ENCODE data around the gene NMNAT1.
A peak's percentile ranks its signal among the peaks of the same experiment; 100 is the strongest.
"Not testable (repeated sequence)": the region's sequence is repeated elsewhere in the genome, so short reads cannot be mapped to it uniquely, and the experiment has no call there.

NMNAT1 gene

DNA sequence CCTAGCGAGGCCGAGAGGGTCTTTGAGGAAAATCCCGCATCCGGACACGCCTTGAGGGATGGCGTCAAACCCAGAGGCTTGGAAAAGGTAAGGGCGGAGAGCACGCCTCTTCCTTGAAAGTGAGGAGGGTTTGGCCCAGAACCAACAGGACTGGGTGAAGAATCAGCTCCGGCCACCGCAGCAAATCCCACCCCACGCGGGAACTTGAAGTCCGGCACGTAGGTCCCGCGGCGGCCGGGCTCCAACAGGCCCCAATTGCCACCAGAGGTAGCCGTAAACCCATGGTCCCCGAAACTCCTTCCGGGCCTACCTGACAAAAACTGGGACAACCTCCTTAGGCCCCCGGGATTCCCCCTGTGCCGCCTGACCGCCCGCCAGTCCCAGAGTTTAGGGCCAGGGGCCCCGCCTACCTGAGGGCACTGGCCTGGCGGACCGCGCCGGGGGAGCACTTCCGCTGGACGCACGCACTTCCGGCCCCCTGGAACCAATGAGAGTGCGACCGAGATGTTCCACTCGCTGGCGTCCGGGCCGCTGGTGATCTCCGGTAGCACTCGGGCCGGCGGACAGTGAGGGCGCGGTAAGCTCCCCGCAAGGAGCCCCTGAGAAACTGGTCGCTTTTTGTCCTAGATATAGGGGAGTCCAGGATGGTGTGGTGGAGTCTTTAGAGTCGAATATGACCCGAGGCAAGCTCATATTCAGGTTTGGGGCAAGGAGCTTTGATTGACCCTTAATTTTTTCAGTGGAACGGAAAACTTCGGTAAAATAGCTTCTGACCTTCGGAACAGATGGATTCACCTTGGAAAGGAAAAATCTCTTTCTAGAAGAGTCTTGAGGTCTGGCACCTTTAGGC is at the start of gene NMNAT1, which contains the start of gene LZIC:
TSS of gene NMNAT1 (plus strand) at position 537 of the 850 bp plus-strand sequence. CDS start 28,599 bp downstream, outside the sequence.
TSS of gene LZIC (minus strand) at position 453 of the 850 bp plus-strand sequence. CDS start 6,772 bp downstream, outside the sequence.
- peak; percentile 67 for DNase-seq (ENCODE audit: low read depth, low spot score)

- DNase-seq (ENCODE audit: low read depth, low spot score), result no peak
These were observed 49.2 kb upstream of the NMNAT1 start for GRCh38 chr1:9894115-9894514.

- DNase-seq (ENCODE audit: low read depth, low spot score), result no peak
These were observed 42.9 kb upstream of the NMNAT1 start for GRCh38 chr1:9900142-9901043.

DNA sequence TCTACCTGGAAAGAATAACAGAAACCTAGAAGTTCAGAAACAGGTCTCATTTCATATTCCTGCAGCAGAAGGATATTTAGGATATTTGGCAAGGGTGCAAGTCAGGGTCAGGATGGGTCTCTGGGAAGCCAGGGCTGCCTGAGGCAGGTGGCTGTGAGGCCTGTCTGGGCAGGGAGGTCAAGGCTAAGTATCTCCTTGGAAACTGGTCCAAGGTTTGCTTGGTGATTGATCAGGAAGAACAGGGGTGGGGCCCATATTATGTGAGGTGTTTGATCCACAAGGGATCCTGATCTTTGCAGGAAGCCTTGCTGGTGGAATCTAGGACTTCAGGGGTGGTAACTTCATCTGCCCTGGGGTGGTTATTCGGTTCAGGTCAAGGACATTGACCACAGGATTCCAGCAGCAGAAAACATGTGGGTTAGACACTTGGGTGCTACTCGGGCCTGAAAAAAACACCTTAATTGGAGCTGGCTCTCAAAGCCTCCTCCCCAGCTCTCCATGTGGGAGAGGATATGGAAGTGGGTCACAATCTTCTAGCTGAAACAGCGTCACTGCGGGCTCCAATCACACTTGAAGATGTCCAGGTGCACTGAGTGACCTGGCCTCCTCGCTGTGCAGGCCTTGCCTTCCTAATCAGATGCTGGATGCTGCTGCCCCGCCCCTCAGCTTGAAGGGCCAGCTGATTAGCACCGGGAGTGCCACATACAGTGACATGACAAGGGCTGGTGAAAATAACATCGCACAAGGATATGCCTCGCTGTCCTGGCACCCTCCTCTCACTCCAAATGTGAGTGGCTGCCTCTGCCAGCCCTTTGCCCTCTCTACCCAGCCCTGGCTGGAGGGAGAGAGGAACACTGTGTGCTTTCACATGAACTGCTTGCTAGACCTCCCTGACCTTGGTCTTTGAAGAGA is 41.9 kb upstream of the NMNAT1 start:
- no peak for DNase-seq (ENCODE audit: low read depth, low spot score)

DNA sequence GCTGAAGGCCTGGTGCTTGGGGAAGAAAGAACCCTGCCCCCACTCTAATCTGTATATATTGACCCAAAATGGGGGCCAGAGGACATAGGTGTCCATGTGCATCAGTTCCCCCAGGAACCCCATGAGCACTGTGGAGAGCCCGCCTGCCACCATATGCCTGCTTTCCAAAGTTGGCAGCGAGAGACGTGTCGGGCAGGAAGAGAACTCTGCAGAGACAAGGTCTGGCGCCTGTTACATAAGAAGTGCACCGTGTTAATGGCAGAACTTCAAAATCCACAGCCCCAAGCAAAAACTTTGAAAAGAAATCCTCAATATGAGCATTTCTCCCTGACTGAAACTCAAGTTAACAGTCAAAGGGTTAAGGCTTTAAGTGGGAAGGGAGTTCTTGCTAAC is 41.2 kb upstream of the NMNAT1 start:
- no peak for DNase-seq (ENCODE audit: low read depth, low spot score)

DNA sequence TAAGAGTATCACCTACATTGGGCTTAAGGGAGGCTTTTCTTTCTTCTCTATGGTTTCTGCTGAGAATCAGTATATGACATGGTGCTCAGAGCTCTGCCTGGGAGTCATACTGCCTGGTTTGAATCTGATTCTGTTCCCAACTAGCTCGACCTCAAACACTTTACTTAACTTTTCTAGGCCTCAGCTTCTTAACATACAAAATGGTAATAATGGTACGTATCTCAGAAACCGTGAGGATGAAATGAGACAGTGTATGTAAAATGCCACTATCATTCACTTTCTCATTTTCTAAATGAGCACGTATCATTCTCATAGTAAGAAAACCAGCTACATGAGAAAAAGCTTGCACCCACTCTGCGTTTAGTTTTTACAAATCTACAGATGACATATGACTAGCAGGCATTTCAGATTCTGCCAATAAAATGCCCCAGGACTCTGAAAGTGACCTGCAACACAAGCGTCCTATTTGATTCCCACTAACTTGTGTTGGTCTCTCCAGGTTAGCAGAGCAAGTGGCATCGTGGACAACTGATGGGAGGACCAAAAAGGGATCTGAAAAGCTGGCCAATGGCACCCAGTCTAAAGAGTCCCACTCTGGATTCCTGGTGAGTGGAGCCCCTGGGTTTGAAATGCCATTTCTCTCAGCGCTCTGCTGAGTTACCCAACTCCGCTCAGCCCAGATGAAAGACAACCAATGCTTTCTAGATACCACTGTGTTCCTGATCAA is 39.3 kb upstream of the NMNAT1 start:
- no peak for DNase-seq (ENCODE audit: low read depth, low spot score)

GRCh38 chr1:9904596-9904995 is 38.7 kb upstream of the NMNAT1 start:
- no peak for DNase-seq (ENCODE audit: low read depth, low spot score)

DNA sequence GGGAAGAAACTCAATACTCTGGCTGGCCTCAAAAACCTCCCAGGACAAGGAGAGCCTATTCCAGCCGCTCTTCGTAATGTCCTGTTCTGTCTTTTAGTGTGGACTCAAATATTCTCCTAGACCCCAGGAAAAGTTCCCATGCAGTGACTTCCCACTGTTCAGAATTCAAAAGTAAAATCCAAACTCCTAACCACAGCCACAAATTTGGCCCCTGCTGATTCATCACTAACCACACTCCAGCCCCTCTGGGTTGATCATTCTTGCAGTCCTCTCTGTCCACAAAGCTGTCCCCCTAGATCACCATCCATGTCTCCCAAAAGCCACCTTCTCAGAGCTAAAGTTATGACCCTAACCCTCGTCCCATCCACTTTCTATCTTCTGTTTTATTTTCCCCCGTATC is 38.3 kb upstream of the NMNAT1 start:
- no peak for DNase-seq (ENCODE audit: low read depth, low spot score)

DNA sequence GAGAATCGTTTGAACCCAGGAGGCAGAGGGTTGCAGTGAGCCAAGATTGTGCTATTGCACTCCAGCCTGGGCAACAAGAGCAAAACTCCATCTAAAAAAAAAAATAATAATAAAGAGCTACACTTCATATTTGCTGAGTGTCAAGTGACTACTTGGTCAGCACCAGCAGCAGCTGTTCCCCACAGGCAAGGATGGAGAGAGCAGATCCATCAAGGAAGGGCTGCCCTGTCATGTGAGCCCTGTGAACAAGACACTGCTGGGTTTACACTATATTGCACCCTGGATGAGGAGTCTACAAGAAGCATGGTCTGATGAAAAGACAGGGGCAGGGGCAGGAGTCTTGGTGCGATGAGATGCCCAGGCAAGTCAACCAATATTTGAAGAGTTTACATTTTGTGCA is 36.8 kb upstream of the NMNAT1 start:
- no peak for DNase-seq (ENCODE audit: low read depth, low spot score)

- DNase-seq (ENCODE audit: low read depth, low spot score), result no peak
These were observed 35.8 kb upstream of the NMNAT1 start for GRCh38 chr1:9907441-9907840.

- DNase-seq (ENCODE audit: low read depth, low spot score), result no peak
These were observed 34.4 kb upstream of the NMNAT1 start for GRCh38 chr1:9908871-9909233.

DNA sequence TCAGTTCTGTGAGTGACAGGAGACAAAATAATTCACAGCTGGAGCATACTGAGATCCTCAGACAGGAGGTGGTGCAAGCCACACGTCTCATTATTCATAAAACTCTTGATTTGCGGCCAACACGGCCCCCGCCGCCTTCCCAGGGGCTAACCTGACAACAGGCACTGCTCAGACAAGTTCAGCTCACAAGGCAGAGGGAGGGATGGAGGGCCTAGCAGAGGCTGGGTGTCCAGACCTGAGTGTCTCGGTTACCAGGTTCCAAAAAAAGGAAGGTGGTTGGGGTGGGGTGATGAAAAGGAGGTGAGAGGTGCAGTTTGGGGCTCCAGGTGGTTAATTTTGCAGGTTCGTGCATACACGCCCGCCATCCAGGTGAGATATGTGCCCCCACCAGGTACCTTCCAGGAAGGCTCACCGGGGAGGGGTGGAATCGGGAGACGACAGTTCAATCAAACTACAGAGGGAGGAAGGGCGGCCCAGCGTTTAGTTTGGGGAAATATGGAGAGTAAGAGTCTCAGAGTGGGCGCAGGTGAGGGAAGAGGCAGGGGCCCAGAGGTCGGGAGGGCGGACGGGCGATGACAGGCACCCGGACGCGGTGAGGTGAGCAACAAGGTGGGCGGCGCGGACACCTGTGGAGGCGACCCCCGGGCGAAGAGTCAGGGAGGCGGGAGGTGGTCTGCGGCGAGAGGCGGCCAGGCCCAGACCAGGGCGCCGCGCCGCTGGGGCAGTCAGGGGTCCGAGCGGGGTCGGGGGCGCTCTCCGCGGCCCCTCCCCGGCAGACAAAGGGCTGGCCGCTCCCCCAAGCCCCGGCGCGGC is 33.8 kb upstream of the NMNAT1 start:
- DNase-seq (ENCODE audit: low read depth, low spot score), result no peak

DNA sequence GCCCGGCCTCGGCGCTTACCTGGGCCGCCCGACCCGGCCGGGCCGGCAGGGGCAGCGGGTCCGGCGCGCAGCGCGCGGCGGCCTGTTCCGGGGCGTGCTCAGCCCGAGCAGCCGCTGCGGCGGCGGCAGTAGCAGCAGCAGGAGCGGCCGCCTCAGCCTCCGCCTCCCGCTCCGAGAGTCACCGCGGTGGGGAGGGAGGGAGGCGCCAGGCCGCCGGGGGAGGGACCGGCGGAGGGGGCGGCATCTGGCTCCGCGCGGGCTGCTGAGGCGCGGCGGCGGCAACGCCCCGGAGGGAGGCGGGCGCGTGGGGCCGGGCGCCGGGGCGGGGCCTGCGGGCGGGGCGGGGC is 33.2 kb upstream of the NMNAT1 start, which contains the start of gene CTNNBIP1:
TSS of gene CTNNBIP1 (minus strand) at position 194 of the 347 bp plus-strand sequence. CDS start 38,205 bp downstream, outside the sequence.
- no peak for DNase-seq (ENCODE audit: low read depth, low spot score)

DNA sequence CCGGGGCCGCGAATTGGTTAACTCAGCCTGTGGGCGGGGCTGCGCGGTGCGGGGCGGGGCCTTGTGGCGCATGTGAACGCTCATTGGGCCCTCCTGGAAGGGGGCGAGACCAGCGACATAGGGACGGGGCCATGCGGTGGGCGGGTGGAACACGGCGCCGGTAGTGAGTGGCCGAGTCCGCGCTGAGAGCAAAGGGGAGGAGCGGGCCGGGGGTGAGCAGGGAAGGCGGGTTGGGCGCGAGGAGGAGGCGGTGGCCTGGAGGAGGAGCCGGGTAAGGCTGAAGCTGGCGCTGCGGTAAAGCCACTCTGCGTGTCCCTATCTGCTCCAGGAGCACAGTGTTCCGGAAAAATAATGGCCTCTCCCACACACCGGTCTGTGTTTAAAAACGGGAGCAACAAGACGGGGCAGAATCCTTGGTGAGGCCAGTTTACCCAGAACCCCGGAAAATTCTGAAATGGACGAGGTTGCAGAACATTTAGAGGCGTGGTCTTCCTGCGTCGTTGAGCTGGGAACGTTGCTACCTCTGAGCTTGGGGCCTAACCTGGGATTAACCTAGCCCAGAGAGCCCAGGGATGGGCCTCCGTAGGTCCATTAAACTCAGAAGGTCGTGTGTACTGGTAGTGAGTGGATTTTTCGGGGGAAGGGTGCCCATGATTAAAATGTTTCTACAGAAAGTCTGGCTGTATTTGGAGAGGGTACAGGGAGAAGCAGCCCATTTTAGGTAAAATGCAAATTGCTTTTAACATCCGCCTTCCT is 32.7 kb upstream of the NMNAT1 start:
- peak; percentile 87 for DNase-seq (ENCODE audit: low read depth, low spot score)

DNA sequence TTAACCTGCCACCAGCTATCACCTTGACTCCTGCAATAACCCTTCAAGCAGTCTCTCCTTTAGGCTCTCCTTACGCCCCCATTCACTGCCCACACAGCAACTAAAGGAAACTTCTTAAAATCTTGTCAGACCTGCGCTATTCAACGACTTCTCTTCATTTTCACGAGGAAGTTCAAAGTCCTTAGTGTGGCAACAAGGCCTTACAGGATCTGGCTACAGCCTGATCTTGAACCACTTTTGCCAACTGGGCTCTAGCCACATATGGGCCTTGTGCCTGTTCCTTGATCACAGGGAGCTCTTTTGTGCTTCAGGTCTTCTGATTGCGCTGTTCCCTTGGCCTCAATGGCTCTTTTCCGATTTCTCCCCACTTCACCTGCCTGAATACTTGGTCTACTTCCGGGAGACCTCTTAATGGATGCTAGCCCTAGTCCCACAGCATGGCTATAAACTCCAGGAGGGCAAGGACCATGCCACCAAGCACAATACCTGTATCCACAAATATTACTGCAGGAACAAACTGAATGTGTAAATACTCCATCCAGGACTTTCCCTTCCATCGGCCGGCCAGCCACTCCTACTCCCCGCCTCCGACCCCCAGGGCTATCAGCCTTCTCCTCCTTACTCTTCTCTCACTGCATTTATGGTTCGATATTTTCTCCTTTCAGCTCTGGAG is 30.9 kb upstream of the NMNAT1 start:
- DNase-seq (ENCODE audit: low read depth, low spot score), result no peak

GRCh38 chr1:9914610-9914937 is 28.7 kb upstream of the NMNAT1 start:
- no peak for DNase-seq (ENCODE audit: low read depth, low spot score)

- DNase-seq (ENCODE audit: low read depth, low spot score), result no peak
These were observed 26.8 kb upstream of the NMNAT1 start for GRCh38 chr1:9916452-9916851.

- not testable (repeated sequence) for DNase-seq (ENCODE audit: low read depth, low spot score)
These were observed 25.8 kb upstream of the NMNAT1 start for GRCh38 chr1:9917495-9917894.

DNA sequence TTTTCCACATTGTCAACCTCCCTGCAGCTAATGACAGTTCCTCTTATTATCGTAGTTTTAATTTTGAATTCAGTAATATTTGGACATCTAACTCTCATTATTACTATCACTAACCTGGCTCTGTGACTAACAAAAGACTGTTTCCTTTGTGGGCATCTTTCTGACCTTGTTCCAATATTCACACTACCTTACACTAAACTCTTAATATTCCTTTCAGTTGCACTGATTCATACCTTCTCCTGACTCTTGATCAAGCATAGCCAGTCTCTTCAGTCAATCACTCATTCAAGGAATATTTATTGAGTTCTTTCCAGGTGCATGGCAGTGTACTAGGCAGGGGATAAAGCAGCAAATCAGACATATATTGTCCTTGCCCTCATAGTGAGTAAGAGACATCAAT is 25.4 kb upstream of the NMNAT1 start:
- DNase-seq (ENCODE audit: low read depth, low spot score), result no peak

Data from iPS DF 19.7 (cell line).